K562 (cell line): ENCODE measurements around the gene TNFSF11. TPM values are rescaled to one million over a fixed set of nuclear protein-coding genes. Genes with fewer than 3 reads are reported as not detected.

ENCODE experiments used
- ATAC-seq: fragments of 200-7000 bp; cut with Tn5 transposase; 3 replicates; pipeline ENCODE4 v1.9.1; 2020; ENCODE audit warnings: moderate library complexity
- BruUV-seq: library from RNA; stranded (reverse); fragments of 400-500 nt; replicated peaks from 2 replicates; lab custom pipeline; 2021; lab: Mats Ljungman, UMichigan
- CTCF ChIA-PET: fragments of 300-600 bp; formaldehyde crosslinking; extraction: SDS; loops from one replicate; lab custom pipeline; 2021; ENCODE audit warnings: low intra/inter-chr PET ratio; lab: Yijun Ruan, JAX
- POLR2A ChIA-PET: fragments of 300-600, 350-650 bp; sonication (Branson Sonifier 250); formaldehyde crosslinking; extraction: SDS; loops from one replicate; lab custom pipeline; 2021; ENCODE audit warnings: antibody characterized with exemption, inconsistent platforms; lab: Yijun Ruan, JAX
- DNase-seq, 4 experiments: peaks; one replicate each; pipeline versions ENCODE4 v3.0.0 to v3.0.0-alpha.2; 2011 to 2018; ENCODE audit warnings: low spot score in 3 of 4, mixed read lengths in 3 of 4; ENCODE audit errors: extremely low read depth in 1 of 4
- FAIRE-seq: peaks from 2 replicates; lab custom pipeline; 2011; peaks lifted over from hg19 to GRCh38; lab: Jason Lieb, UNC
- H2AFZ ChIP-seq: 2 replicates; pipeline ENCODE4 v1.6.0; 2011; ENCODE audit warnings: low read depth, low read length, control low read depth, inconsistent platforms
- H3K27ac ChIP-seq: fragments of 200-600 bp; 3 replicates; pipeline ENCODE4 v1.8.0; 2011; ENCODE audit warnings: low read depth, mild to moderate bottlenecking, control low read depth, inconsistent platforms, low read length, moderate library complexity, mixed read lengths; ENCODE audit errors: extremely low read depth
- H3K27me3 ChIP-seq, 2 experiments: fragments of 300-600 bp in 1 of 2; 2 replicates in 1 of 2; 3 replicates in 1 of 2; pipeline versions ENCODE4 v1.6.0 to v1.8.0; 2011; ENCODE audit warnings: inconsistent platforms in 2 of 2, low read length in 2 of 2, mild to moderate bottlenecking in 1 of 2, mixed read lengths in 1 of 2, moderate library complexity in 1 of 2; ENCODE audit not compliant: control insufficient read depth in 2 of 2, insufficient read depth in 2 of 2
- H3K36me3 ChIP-seq: fragments of 300-600 bp; 3 replicates; pipeline ENCODE4 v1.8.0; 2011; ENCODE audit warnings: mild to moderate bottlenecking, low read length, inconsistent platforms; ENCODE audit not compliant: control insufficient read depth, insufficient read depth
- H3K4me1 ChIP-seq, 2 experiments: fragments of 200-600 bp in 1 of 2; replicated peaks in 1 of 2; 2 replicates in 1 of 2; 3 replicates in 1 of 2; pipeline versions ENCODE4 v1.5.1 to v1.8.0; 2011; ENCODE audit warnings: inconsistent platforms in 2 of 2, low read length in 2 of 2, mild to moderate bottlenecking in 1 of 2, mixed read lengths in 1 of 2, moderate library complexity in 1 of 2; ENCODE audit not compliant: control insufficient read depth in 2 of 2, insufficient read depth in 2 of 2
- H3K4me2 ChIP-seq: 2 replicates; pipeline ENCODE4 v1.6.1; 2011; ENCODE audit warnings: low read length, control low read depth, inconsistent platforms, mixed read lengths; ENCODE audit not compliant: insufficient read depth
- H3K4me3 ChIP-seq: fragments of 200-600 bp; sonication (generic), shearing (Covaris generic); 2 replicates; pipeline ENCODE4 v1.5.1; 2016; ENCODE audit warnings: control low read depth, inconsistent platforms
- H3K79me2 ChIP-seq: fragments of 200-600 bp; 3 replicates; pipeline ENCODE4 v1.8.0; 2011; ENCODE audit warnings: low read length, inconsistent platforms; ENCODE audit not compliant: control insufficient read depth, insufficient read depth
- H3K9ac ChIP-seq, 2 experiments: 2 replicates each; pipeline versions ENCODE4 v1.6.0 to v1.6.1; 2011; ENCODE audit warnings: low read depth in 2 of 2, low read length in 2 of 2, control low read depth in 1 of 2, inconsistent platforms in 1 of 2, mild to moderate bottlenecking in 1 of 2, mixed read lengths in 1 of 2; ENCODE audit not compliant: insufficient read depth in 1 of 2
- H3K9me1 ChIP-seq: one replicate; pipeline ENCODE4 v1.6.0; 2011; ENCODE audit warnings: inconsistent platforms, mild to moderate bottlenecking, low read length, moderate library complexity; ENCODE audit not compliant: control insufficient read depth, insufficient read depth
- H3K9me3 ChIP-seq: replicated peaks from 2 replicates; pipeline ENCODE4 v1.5.1; 2011; ENCODE audit warnings: low read depth, low read length, inconsistent platforms; ENCODE audit not compliant: control insufficient read depth, insufficient read depth
- H4K20me1 ChIP-seq: replicated peaks from 2 replicates; pipeline ENCODE4 v1.6.1; 2011; ENCODE audit warnings: low read length, inconsistent platforms, mixed read lengths; ENCODE audit not compliant: control insufficient read depth, insufficient read depth
- ATF7 ChIP-seq: fragments of 450-650 bp; IDR thresholded peaks from 2 replicates; pipeline ENCODE4 v1.7.1; 2014; ENCODE audit warnings: mild to moderate bottlenecking, moderate library complexity
- BCL6 ChIP-seq: fragments of 250-450 bp; sonication (Bioruptor Pico); IDR thresholded peaks from 2 replicates; pipeline ENCODE4 v1.4.0; 2020
- GTF2A2 ChIP-seq: IDR thresholded peaks from 2 replicates; pipeline ENCODE4 v1.6.1; 2016; ENCODE audit warnings: mild to moderate bottlenecking, missing genetic modification characterization, missing compliant biosample characterization
- MCM7 ChIP-seq, 2 experiments: fragments of 450-650 bp; IDR thresholded peaks; 2 replicates each; pipeline ENCODE4 v1.6.1; 2016 to 2018
- MED1 ChIP-seq: sonication (generic); formaldehyde crosslinking; IDR thresholded peaks from 2 replicates; pipeline ENCODE4 v1.8.1; 2023; ENCODE audit warnings: missing genetic modification reagents, borderline replicate concordance
- NELFE ChIP-seq: IDR thresholded peaks from 2 replicates; pipeline ENCODE4 v1.6.1; 2011; ENCODE audit warnings: mild to moderate bottlenecking; ENCODE audit not compliant: insufficient read depth, insufficient read length
- NFYB ChIP-seq: IDR thresholded peaks from 2 replicates; pipeline ENCODE4 v1.6.1; 2011; ENCODE audit warnings: mild to moderate bottlenecking, moderate library complexity; ENCODE audit not compliant: insufficient read length; ENCODE audit errors: extremely low read depth
- NR1H2 ChIP-seq: sonication (generic); formaldehyde crosslinking; IDR thresholded peaks from 2 replicates; pipeline ENCODE4 v1.4.0; 2020; ENCODE audit warnings: mild to moderate bottlenecking, missing genetic modification reagents
- RFX1 ChIP-seq: fragments of 450-650 bp; IDR thresholded peaks from 2 replicates; pipeline ENCODE4 v1.6.1; 2016; ENCODE audit warnings: mild to moderate bottlenecking, moderate library complexity
- ZSCAN32 ChIP-seq: fragments of 450-650 bp; formaldehyde crosslinking; IDR thresholded peaks from 2 replicates; pipeline ENCODE4 v1.4.0; 2020; ENCODE audit warnings: mild to moderate bottlenecking, moderate library complexity
- WGBS: fragments of 100-300 bp; shearing (Covaris generic); methylation state at CpG from one replicate; pipeline ENCODE4 v1.1.6; 2016; ENCODE audit warnings: low coverage, mixed read lengths; ENCODE audit not compliant: insufficient coverage; ENCODE audit errors: missing lambda C conversion rate; 5-methylcytosine and 5-hydroxymethylcytosine counted together
- in situ Hi-C: fragments of 300-500 bp; cut with MboI; formaldehyde crosslinking; loops from 4 replicates; pipeline ENCODE4 v1.15.0; 2018; ENCODE audit warnings: inconsistent platforms, mixed read lengths
- intact Hi-C: fragments of 100-400 bp; cut with micrococcal nuclease; formaldehyde crosslinking; loops from 2 replicates; pipeline ENCODE4 v1.14.2; 2022
- polyA plus RNA-seq, 8 experiments: library from polyadenylated mRNA; depleted of rRNA in 4 of 8; stranded (reverse) in 5 of 8; unstranded in 3 of 8; fragments of >200 nt; fragmentation: Nextera tagmentation in 2 of 8; fragmentation: Illumina TruSeq in 1 of 8; extraction: Ambion mirVana in 2 of 8; extraction: Trizol in 1 of 8; gene quantifications; 2 replicates each; pipeline versions ENCODE4 v1.2.1 to v1.2.3, GENCODE V29; 2011 to 2014; ENCODE audit warnings: inconsistent platforms in 1 of 8, missing spikeins in 1 of 8
- total RNA-seq, 7 experiments: library from RNA; depleted of rRNA in 6 of 7; stranded (reverse); fragments of >200 nt in 6 of 7; fragmentation: Illumina TruSeq in 2 of 7; extraction: Trizol in 2 of 7; gene quantifications; 2 replicates each; pipeline versions ENCODE4 v1.2.1 to v1.2.3, GENCODE V29; 2011 to 2021; ENCODE audit warnings: low replicate concordance in 1 of 7
- TF ChIP-seq, protein P1 (sequence below): fragments of 150-350 bp; IDR thresholded peaks from 2 replicates; pipeline ENCODE4 v1.6.1; 2014; ENCODE audit warnings: low read depth, mild to moderate bottlenecking, low read length, borderline replicate concordance
- TF ChIP-seq, protein P2 (sequence below): fragments of 450-650 bp; IDR thresholded peaks from 2 replicates; pipeline ENCODE4 v1.6.1; 2018; ENCODE audit warnings: mild to moderate bottlenecking, low read depth; ENCODE audit not compliant: partially characterized antibody
- TF ChIP-seq, protein P3 (sequence below): fragments of 250-450 bp; sonication (Bioruptor Pico); IDR thresholded peaks from 2 replicates; pipeline ENCODE4 v1.5.0; 2022; ENCODE audit warnings: mild to moderate bottlenecking

The TNFSF11 gene
- total and polyA plus RNA-seq, 9 of the 15 experiments (the other 6 are each of a cell fraction or from before 2014, with no cell fraction given): not detected

DNA sequence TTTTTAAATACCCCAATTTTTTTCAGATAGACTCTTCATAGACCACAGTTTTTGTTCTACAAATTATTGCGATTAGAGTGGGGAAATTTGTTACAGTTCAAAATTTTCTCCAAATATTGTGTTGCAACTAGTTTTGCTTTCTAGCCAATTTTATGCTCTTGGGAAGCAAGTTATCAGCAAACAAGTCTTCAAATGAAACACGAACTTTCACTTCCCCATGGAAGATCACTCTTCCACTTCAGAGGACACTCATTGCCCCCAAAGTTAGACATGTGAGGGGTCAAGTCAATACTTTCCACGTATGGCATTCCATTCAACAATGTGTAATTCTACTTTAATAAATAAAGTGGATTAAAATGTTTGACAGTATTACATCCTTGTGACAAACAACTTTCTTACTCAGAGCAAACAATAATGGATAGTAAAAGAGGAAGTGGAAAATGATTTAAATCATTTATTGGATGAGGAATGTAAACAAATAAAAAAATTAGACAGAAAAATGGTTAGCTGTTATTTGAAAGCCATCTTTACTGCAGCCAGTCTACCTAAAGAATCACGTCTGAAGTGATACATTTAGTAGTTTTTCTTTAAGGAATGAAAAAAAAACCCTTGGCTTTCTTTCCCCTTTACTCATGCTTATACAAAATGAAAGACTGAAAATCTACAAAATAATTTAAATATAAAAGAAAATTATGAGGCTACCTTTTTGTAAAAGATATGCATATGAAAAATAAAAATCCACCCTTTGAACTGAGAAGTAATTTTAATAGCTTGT, 41.2 kb upstream of the TNFSF11 start:
- Histone ChIP-seq H2AFZ (no peak overlapping the region), H3K4me2 (no peak overlapping the region), H3K27me3 (no peaks in the 10 kb centered on the region), H3K4me1 (no peaks in the 10 kb centered on the region), H3K27ac (no peak overlapping the region), H3K9me1 (no peaks in the 10 kb centered on the region), H3K9ac (no peak overlapping the region), H3K4me3 (no peak overlapping the region), H4K20me1 (no peaks in the 10 kb centered on the region), H3K9me3 (no peaks in the 10 kb centered on the region), H3K36me3 (no peaks in the 10 kb centered on the region), H3K79me2 (no peaks in the 10 kb centered on the region)
- in situ Hi-C loops (no loop called here), intact Hi-C loops (no loop called here)
- FAIRE-seq (no peak), ATAC-seq (no peak), DNase-seq (no peak)
- BruUV-seq: no TSS peak
- ChIA-PET POLR2A (no interaction called here), CTCF (no interaction called here)
- 3% methylated on average over 4 of the region's 4 CpGs for WGBS
- TF ChIP-seq, protein P1, sequence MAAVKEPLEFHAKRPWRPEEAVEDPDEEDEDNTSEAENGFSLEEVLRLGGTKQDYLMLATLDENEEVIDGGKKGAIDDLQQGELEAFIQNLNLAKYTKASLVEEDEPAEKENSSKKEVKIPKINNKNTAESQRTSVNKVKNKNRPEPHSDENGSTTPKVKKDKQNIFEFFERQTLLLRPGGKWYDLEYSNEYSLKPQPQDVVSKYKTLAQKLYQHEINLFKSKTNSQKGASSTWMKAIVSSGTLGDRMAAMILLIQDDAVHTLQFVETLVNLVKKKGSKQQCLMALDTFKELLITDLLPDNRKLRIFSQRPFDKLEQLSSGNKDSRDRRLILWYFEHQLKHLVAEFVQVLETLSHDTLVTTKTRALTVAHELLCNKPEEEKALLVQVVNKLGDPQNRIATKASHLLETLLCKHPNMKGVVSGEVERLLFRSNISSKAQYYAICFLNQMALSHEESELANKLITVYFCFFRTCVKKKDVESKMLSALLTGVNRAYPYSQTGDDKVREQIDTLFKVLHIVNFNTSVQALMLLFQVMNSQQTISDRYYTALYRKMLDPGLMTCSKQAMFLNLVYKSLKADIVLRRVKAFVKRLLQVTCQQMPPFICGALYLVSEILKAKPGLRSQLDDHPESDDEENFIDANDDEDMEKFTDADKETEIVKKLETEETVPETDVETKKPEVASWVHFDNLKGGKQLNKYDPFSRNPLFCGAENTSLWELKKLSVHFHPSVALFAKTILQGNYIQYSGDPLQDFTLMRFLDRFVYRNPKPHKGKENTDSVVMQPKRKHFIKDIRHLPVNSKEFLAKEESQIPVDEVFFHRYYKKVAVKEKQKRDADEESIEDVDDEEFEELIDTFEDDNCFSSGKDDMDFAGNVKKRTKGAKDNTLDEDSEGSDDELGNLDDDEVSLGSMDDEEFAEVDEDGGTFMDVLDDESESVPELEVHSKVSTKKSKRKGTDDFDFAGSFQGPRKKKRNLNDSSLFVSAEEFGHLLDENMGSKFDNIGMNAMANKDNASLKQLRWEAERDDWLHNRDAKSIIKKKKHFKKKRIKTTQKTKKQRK: no peak
- no peak for TF ChIP-seq ZSCAN32 (CRISPR knock-in tag)
- TF ChIP-seq MED1 (CRISPR knock-in tag): no peak
- TF ChIP-seq BCL6: no peak
- no peak for TF ChIP-seq MCM7 (IDR thresholded peaks at IDR 0.05)
- TF ChIP-seq NFYB: no peak
- no peak for TF ChIP-seq NELFE
- TF ChIP-seq ATF7: no peak
- TF ChIP-seq, protein P2, sequence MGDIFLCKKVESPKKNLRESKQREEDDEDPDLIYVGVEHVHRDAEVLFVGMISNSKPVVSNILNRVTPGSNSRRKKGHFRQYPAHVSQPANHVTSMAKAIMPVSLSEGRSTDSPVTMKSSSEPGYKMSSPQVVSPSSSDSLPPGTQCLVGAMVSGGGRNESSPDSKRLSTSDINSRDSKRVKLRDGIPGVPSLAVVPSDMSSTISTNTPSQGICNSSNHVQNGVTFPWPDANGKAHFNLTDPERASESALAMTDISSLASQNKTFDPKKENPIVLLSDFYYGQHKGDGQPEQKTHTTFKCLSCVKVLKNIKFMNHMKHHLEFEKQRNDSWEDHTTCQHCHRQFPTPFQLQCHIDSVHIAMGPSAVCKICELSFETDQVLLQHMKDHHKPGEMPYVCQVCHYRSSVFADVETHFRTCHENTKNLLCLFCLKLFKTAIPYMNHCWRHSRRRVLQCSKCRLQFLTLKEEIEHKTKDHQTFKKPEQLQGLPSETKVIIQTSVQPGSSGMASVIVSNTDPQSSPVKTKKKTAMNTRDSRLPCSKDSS: no peak
- TF ChIP-seq RFX1: no peak
- TF ChIP-seq, protein P3, sequence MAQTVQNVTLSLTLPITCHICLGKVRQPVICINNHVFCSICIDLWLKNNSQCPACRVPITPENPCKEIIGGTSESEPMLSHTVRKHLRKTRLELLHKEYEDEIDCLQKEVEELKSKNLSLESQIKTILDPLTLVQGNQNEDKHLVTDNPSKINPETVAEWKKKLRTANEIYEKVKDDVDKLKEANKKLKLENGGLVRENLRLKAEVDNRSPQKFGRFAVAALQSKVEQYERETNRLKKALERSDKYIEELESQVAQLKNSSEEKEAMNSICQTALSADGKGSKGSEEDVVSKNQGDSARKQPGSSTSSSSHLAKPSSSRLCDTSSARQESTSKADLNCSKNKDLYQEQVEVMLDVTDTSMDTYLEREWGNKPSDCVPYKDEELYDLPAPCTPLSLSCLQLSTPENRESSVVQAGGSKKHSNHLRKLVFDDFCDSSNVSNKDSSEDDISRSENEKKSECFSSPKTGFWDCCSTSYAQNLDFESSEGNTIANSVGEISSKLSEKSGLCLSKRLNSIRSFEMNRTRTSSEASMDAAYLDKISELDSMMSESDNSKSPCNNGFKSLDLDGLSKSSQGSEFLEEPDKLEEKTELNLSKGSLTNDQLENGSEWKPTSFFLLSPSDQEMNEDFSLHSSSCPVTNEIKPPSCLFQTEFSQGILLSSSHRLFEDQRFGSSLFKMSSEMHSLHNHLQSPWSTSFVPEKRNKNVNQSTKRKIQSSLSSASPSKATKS (CRISPR knock-in tag): no peak
- TF ChIP-seq GTF2A2 (tag): no peak
- TF ChIP-seq NR1H2 (CRISPR knock-in tag): no peak
